PFSK-1 (cell line): ENCODE measurements around the gene ACSF2.

Experiments used
- FOXP2 ChIP-seq: optimal IDR thresholded peaks from 2 replicates; pipeline ENCODE3; 2011; ENCODE audit warnings: borderline replicate concordance, control low read depth, inconsistent platforms; ENCODE audit not compliant: insufficient read depth; ENCODE audit errors: extremely low read length, extremely low read depth
- POLR2AphosphoS5 ChIP-seq: IDR thresholded peaks from 2 replicates; pipeline ENCODE4 v1.6.1; 2012; ENCODE audit warnings: low read depth, mild to moderate bottlenecking, control low read depth, low read length, moderate library complexity
- SIN3A ChIP-seq: IDR thresholded peaks from 2 replicates; pipeline ENCODE4 v1.6.1; 2012; ENCODE audit warnings: mild to moderate bottlenecking, low read length, moderate library complexity, borderline replicate concordance; ENCODE audit not compliant: insufficient read depth
- TAF1 ChIP-seq: IDR thresholded peaks from 2 replicates; pipeline ENCODE4 v1.6.1; 2012; ENCODE audit warnings: low read length, control low read depth, borderline replicate concordance; ENCODE audit not compliant: insufficient read depth
- TF ChIP-seq, protein P1 (sequence below), 2 experiments: IDR thresholded peaks; 2 replicates each; pipeline versions ENCODE4 v1.6.1 to v1.8.0; 2011 to 2012; ENCODE audit warnings: low read depth in 2 of 2, low read length in 2 of 2, control low read depth in 1 of 2, inconsistent platforms in 1 of 2, mild to moderate bottlenecking in 1 of 2, moderate library complexity in 1 of 2; ENCODE audit not compliant: insufficient read depth in 1 of 2

Gene ACSF2

GRCh38 chr17:50459756-50460155 is 33.7 kb downstream of the ACSF2 start:
- TF ChIP-seq FOXP2 (no peak), TAF1 (no peak), SIN3A (no peak), POLR2AphosphoS5 (no peak)
- TF ChIP-seq, protein P1, sequence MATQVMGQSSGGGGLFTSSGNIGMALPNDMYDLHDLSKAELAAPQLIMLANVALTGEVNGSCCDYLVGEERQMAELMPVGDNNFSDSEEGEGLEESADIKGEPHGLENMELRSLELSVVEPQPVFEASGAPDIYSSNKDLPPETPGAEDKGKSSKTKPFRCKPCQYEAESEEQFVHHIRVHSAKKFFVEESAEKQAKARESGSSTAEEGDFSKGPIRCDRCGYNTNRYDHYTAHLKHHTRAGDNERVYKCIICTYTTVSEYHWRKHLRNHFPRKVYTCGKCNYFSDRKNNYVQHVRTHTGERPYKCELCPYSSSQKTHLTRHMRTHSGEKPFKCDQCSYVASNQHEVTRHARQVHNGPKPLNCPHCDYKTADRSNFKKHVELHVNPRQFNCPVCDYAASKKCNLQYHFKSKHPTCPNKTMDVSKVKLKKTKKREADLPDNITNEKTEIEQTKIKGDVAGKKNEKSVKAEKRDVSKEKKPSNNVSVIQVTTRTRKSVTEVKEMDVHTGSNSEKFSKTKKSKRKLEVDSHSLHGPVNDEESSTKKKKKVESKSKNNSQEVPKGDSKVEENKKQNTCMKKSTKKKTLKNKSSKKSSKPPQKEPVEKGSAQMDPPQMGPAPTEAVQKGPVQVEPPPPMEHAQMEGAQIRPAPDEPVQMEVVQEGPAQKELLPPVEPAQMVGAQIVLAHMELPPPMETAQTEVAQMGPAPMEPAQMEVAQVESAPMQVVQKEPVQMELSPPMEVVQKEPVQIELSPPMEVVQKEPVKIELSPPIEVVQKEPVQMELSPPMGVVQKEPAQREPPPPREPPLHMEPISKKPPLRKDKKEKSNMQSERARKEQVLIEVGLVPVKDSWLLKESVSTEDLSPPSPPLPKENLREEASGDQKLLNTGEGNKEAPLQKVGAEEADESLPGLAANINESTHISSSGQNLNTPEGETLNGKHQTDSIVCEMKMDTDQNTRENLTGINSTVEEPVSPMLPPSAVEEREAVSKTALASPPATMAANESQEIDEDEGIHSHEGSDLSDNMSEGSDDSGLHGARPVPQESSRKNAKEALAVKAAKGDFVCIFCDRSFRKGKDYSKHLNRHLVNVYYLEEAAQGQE (IDR thresholded peaks at IDR 0.05; ENCODE audit: insufficient read depth in 1 of 2, low read depth in 2 of 2, low read length in 2 of 2), result no peak

GRCh38 chr17:50460831-50461526 is 35.0 kb downstream of the ACSF2 start:
- no peak for TF ChIP-seq FOXP2
- no peak for TF ChIP-seq SIN3A
- no peak for TF ChIP-seq TAF1
- TF ChIP-seq, protein P1 (IDR thresholded peaks at IDR 0.05; ENCODE audit: insufficient read depth in 1 of 2, low read depth in 2 of 2, low read length in 2 of 2), result no peak
- no peak for TF ChIP-seq POLR2AphosphoS5

DNA sequence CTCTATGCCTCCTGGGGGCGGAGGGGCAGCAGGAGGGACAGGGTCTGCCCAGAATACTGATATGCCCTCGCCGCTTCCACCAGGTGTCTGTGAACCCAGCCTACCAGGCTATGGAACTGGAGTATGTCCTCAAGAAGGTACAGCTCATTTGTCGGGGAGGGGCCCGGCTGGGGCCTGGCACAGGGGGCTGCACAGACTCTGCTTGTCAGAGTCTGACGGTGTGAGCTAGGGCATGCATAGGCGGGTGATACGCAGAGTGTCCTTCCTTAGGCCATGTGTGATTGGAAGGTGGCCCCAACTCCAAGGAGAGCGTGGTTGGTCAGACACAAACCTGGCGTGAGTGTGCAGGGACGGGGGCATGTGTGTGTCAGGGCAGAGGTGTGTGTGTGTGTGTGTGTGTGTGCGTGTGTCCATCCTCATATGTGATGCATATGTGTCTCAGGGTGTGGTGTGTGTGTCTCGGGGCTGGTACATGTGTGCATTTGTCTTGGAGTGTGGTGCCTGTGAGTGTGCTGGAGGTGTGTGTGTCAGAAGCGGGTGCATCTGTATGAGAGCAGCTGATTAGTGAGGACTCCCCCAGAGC is 35.6 kb downstream of the ACSF2 start:
- no peak for TF ChIP-seq TAF1
- TF ChIP-seq POLR2AphosphoS5, result no peak
- TF ChIP-seq, protein P1 (IDR thresholded peaks at IDR 0.05; ENCODE audit: insufficient read depth in 1 of 2, low read depth in 2 of 2, low read length in 2 of 2), result no peak
- no peak for TF ChIP-seq SIN3A
- no peak for TF ChIP-seq FOXP2

DNA sequence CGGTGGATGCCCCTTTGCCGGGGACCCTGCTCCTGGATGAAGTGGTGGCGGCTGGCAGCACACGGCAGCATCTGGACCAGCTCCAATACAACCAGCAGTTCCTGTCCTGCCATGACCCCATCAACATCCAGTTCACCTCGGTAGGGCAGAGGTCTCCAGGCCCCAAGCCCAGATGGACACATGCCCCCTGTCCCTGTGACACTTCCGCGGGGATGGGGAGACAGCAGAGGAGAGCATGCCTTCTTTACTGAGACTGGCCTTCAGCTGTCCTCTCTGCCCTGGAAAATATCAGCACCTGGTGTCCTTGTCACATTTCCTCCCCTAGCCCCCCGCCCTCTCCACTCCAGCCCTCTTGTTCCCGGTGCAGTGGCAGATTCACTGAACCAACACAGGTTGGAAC is 36.4 kb downstream of the ACSF2 start:
- TF ChIP-seq POLR2AphosphoS5 (no peak), FOXP2 (no peak), TAF1 (no peak), SIN3A (no peak)
- TF ChIP-seq, protein P1 (IDR thresholded peaks at IDR 0.05; ENCODE audit: insufficient read depth in 1 of 2, low read depth in 2 of 2, low read length in 2 of 2), result no peak
